Central memory CD8-positive, alpha-beta T cell (primary cell): ENCODE results near the gene EXOC6B.

ENCODE experiments used
- ATAC-seq: fragments of 150-1000 bp; cut with Tn5 transposase; replicated peaks from 2 replicates; pipeline ENCODE4 v1.10.0; 2022; ENCODE audit warnings: mild to moderate bottlenecking, moderate FRiP score, moderate number of reproducible peaks; ENCODE audit not compliant: poor library complexity, severe bottlenecking; ENCODE audit errors: extremely low read depth
- DNase-seq, 2 donors: peaks; one replicate each; pipeline ENCODE4 v3.0.0; 2021; ENCODE audit warnings: low spot score in 2 of 2
- H3K27ac Mint-ChIP-seq: one replicate; pipeline ENCODE4 v1.8.0; 2022; ENCODE audit warnings: low read depth, mild to moderate bottlenecking, moderate library complexity, mixed read lengths
- H3K27me3 Mint-ChIP-seq: one replicate; pipeline ENCODE4 v1.8.0; 2022; ENCODE audit warnings: mixed read lengths
- H3K36me3 Mint-ChIP-seq: one replicate; pipeline ENCODE4 v1.8.0; 2022; ENCODE audit warnings: mild to moderate bottlenecking, moderate library complexity, mixed read lengths; ENCODE audit not compliant: insufficient read depth
- H3K4me1 Mint-ChIP-seq: one replicate; pipeline ENCODE4 v1.8.0; 2022; ENCODE audit warnings: mixed read lengths
- H3K4me3 Mint-ChIP-seq: one replicate; pipeline ENCODE4 v1.8.0; 2022; ENCODE audit warnings: mild to moderate bottlenecking, moderate library complexity, mixed read lengths
- H3K9me3 Mint-ChIP-seq: one replicate; pipeline ENCODE4 v1.8.0; 2022; ENCODE audit warnings: mixed read lengths

Gene EXOC6B

GRCh38 chr2:72412214-72412613 is 413.6 kb downstream of the EXOC6B start:
- no peak for ATAC-seq
- no peaks in the 10 kb centered on the region for H3K4me1 Mint-ChIP-seq
- H3K9me3 Mint-ChIP-seq: peaks cover 7% of the 10 kb centered on the region
- no peaks in the 10 kb centered on the region for H3K27me3 Mint-ChIP-seq
- H3K36me3 Mint-ChIP-seq: no peaks in the 10 kb centered on the region
- no peak overlapping the region for H3K4me3 Mint-ChIP-seq
- H3K27ac Mint-ChIP-seq: no peak overlapping the region
- no peak for DNase-seq

GRCh38 chr2:72399879-72400278 is 426.0 kb downstream of the EXOC6B start:
- Mint-ChIP-seq H3K9me3 (peaks cover 12% of the 10 kb centered on the region), H3K27me3 (no peaks in the 10 kb centered on the region), H3K27ac (no peak overlapping the region), H3K36me3 (no peaks in the 10 kb centered on the region), H3K4me3 (no peak overlapping the region), H3K4me1 (no peaks in the 10 kb centered on the region)
- ATAC-seq (no peak), DNase-seq (no peak)

DNA sequence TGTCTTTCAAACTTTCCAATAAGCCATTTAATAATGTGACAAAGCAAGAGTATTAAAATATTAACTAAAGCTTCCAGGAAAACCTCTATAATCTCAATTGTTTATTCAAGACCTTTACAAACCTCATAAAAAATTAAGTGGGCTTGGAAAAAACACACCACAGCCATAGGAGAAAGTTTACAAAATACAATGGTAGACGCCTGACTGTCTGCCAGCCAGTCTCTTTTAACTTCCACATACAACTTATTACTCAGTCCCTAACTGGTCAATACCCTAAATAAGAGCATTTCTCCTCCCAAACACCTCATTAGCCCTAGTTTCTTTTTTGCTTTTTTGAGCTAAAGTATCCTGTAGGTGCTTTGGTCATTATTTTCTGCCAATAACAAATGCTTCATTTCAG is 430.7 kb downstream of the EXOC6B start:
- no peaks in the 10 kb centered on the region for H3K27me3 Mint-ChIP-seq
- no peaks in the 10 kb centered on the region for H3K36me3 Mint-ChIP-seq
- no peak overlapping the region for H3K27ac Mint-ChIP-seq

GRCh38 chr2:72394541-72395070 is 431.2 kb downstream of the EXOC6B start:
- no peaks in the 10 kb centered on the region for H3K27me3 Mint-ChIP-seq
- ATAC-seq (no peak), DNase-seq (no peak)
- H3K27ac Mint-ChIP-seq: no peak overlapping the region
- H3K36me3 Mint-ChIP-seq: no peaks in the 10 kb centered on the region
- H3K4me3 Mint-ChIP-seq: no peak overlapping the region
- no peaks in the 10 kb centered on the region for H3K4me1 Mint-ChIP-seq
- H3K9me3 Mint-ChIP-seq: peaks cover 6% of the 10 kb centered on the region

More for the DNA sequence above, 430.7 kb downstream of the EXOC6B start:
- no peak for DNase-seq
- Mint-ChIP-seq H3K9me3 (peaks cover 8% of the 10 kb centered on the region), H3K4me3 (no peak overlapping the region), H3K4me1 (no peaks in the 10 kb centered on the region)
- no peak for ATAC-seq

- Mint-ChIP-seq H3K27ac (no peak overlapping the region), H3K36me3 (no peaks in the 10 kb centered on the region), H3K4me1 (no peaks in the 10 kb centered on the region), H3K9me3 (peaks cover 6% of the 10 kb centered on the region), H3K4me3 (no peak overlapping the region), H3K27me3 (no peaks in the 10 kb centered on the region)
- ATAC-seq (no peak), DNase-seq (no peak)
Observed at GRCh38 chr2:72389447-72389846, 436.4 kb downstream of the EXOC6B start.

DNA sequence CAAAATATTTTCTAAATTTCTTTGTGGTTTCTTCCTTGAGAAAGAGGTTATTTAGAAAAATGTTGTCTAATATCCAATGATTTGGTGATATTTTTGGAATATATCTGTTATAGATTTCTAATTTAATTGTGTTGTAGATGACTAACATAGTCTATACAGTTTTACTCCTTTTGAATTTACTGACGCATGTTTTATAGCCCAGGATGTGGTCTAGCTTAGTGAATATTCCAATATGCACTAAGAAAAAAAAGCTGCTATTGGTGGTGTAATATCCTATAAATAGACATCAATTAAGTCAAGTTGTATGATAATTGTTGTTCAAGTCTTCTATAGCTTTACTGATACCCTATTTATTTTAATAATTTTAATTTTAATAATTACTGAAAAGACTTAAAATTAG is 437.6 kb downstream of the EXOC6B start:
- Mint-ChIP-seq H3K36me3 (no peaks in the 10 kb centered on the region), H3K27ac (no peak overlapping the region), H3K27me3 (no peaks in the 10 kb centered on the region), H3K4me3 (no peak overlapping the region), H3K9me3 (peaks cover 6% of the 10 kb centered on the region), H3K4me1 (no peaks in the 10 kb centered on the region)
- ATAC-seq (no peak), DNase-seq (no peak)

GRCh38 chr2:72386288-72386687 is 439.5 kb downstream of the EXOC6B start:
- Mint-ChIP-seq H3K27ac (no peak overlapping the region), H3K4me1 (no peaks in the 10 kb centered on the region), H3K27me3 (no peaks in the 10 kb centered on the region), H3K36me3 (no peaks in the 10 kb centered on the region), H3K9me3 (no peaks in the 10 kb centered on the region), H3K4me3 (no peak overlapping the region)
- ATAC-seq (no peak), DNase-seq (no peak)

GRCh38 chr2:72378753-72379348 is 447.0 kb downstream of the EXOC6B start:
- Mint-ChIP-seq H3K36me3 (peaks cover 4% of the 10 kb centered on the region), H3K27ac (no peak overlapping the region), H3K4me1 (no peaks in the 10 kb centered on the region), H3K27me3 (no peaks in the 10 kb centered on the region), H3K4me3 (no peak overlapping the region), H3K9me3 (no peaks in the 10 kb centered on the region)
- DNase-seq (no peak), ATAC-seq (no peak)

DNA sequence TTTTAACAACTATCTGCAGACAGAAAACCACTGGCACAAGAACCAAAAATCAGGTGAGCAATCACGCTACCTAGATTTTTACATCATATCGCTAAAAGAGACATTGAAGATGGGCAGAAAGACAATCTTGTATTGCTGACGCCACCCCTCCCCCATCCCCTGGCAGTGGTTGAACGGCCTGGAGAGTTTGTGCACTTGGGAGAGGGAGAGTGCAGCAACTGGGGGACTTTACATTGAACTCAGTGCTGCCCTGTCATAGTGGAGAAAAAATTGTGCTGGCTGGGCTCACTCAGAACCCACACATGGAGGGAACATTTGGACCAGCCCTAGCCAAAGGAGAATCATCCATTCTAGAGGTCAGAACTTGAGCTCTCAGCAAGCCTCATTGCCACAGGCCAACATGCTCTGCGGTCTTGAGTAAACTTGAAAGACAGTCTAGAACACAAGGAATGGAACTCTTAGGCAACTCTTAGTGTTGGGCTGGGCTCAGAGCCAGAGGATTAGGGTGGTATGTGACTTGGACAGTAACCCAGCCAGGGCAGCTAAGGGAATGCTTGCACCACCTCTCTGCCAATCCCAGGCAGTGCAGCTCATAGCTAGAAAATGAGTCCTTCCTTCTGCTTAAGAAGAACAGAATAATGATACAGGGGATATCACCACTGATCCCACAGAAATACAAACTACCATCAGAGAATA is 458.2 kb downstream of the EXOC6B start:
- H3K9me3 Mint-ChIP-seq: peaks cover 6% of the 10 kb centered on the region
- H3K36me3 Mint-ChIP-seq: peaks cover 3% of the 10 kb centered on the region
- ATAC-seq (no peak), DNase-seq (no peak)
- H3K4me1 Mint-ChIP-seq: no peaks in the 10 kb centered on the region
- H3K27me3 Mint-ChIP-seq: no peaks in the 10 kb centered on the region
- no peak overlapping the region for H3K27ac Mint-ChIP-seq
- H3K4me3 Mint-ChIP-seq: no peak overlapping the region

DNA sequence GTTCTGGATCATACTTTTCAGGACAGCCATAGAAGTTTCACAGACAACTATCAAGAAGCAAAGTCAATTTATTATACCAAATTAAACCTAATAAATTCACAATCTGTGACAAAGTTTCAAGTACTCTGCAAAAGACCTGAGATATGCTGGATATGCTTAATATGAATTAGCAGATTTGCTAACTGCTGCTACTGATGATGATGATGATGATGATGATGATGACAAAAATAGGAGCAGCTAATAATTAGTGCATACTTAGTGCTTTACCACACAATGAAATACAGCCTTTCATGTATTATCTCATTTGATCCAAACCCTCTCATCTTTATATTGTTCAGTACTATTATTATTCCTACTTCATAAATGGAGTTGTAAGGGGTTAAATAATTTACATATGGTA is 462.4 kb downstream of the EXOC6B start:
- H3K27ac Mint-ChIP-seq: no peak overlapping the region
- DNase-seq: no peak
- no peak for ATAC-seq
- H3K9me3 Mint-ChIP-seq: no peaks in the 10 kb centered on the region
- no peaks in the 10 kb centered on the region for H3K4me1 Mint-ChIP-seq
- H3K36me3 Mint-ChIP-seq: peaks cover 3% of the 10 kb centered on the region
- H3K4me3 Mint-ChIP-seq: no peak overlapping the region
- no peaks in the 10 kb centered on the region for H3K27me3 Mint-ChIP-seq

DNA sequence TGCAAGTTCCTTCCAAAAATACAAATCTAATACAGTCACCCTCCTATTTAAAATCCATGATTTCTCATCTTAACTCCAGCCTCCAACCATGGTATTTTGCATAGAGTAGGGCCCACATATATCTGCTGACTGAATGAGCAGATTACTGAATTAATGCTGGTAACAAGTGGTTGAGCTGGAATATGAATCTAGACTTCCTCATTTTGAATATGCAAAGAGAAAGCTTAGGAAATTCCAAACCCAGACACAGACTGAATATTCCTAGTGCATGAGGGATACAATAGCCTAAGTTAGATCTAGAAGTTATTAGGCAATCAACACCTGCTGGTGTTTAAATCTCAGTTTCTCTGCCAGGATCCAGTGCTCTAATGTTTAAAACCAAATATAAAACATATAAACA is 463.1 kb downstream of the EXOC6B start:
- Mint-ChIP-seq H3K9me3 (no peaks in the 10 kb centered on the region), H3K4me3 (no peak overlapping the region), H3K4me1 (no peaks in the 10 kb centered on the region), H3K36me3 (peaks cover 3% of the 10 kb centered on the region), H3K27ac (no peak overlapping the region), H3K27me3 (no peaks in the 10 kb centered on the region)
- no peak for ATAC-seq
- no peak for DNase-seq

DNA sequence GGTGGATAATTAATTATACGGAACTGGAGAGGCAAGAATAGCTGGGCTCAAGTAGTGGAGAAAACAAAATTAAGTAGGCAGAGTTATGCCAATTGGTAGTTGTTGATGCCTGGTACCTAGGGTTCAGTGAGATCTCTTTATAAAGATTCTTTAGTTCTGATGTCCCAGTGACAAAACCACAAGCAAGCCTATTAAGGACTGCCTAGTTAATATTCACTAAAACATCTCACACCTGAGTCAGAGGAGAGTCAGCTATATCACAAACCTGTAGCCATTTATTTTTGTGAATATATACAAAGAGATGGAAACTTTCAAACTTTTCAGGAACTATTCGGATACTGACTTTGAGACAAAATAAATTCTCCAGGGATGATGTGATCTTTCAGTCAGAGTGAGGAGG is 464.3 kb downstream of the EXOC6B start:
- Mint-ChIP-seq H3K9me3 (no peaks in the 10 kb centered on the region), H3K4me1 (no peaks in the 10 kb centered on the region), H3K36me3 (peaks cover 3% of the 10 kb centered on the region), H3K27ac (no peak overlapping the region), H3K4me3 (no peak overlapping the region), H3K27me3 (no peaks in the 10 kb centered on the region)
- ATAC-seq (no peak), DNase-seq (no peak)

DNA sequence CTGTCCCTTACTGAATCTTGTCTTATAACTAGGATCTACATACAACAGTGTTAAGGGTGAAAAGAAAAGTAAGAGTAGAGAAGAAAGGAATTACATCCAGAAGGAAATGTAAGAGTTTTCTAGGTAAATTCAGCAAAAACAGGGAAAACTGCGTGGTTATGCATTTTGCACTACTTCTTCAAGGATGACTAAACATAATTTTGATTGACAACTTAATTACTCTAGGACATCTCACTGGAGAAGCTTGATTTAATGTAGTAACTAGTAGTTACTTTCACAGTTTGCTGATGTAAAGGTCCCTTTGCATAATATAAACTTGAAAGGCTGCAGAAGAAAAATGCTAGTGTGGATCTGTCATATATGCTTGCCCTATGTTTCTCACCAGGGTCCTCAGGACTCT is 464.8 kb downstream of the EXOC6B start:
- H3K27me3 Mint-ChIP-seq: no peaks in the 10 kb centered on the region
- DNase-seq (no peak), ATAC-seq (no peak)
- H3K9me3 Mint-ChIP-seq: no peaks in the 10 kb centered on the region
- H3K4me3 Mint-ChIP-seq: no peak overlapping the region
- no peak overlapping the region for H3K27ac Mint-ChIP-seq
- peaks cover 3% of the 10 kb centered on the region for H3K36me3 Mint-ChIP-seq
- H3K4me1 Mint-ChIP-seq: no peaks in the 10 kb centered on the region
